Peyer's patch (tissue), 4 donors: Measurements from ENCODE around the gene DOK6.

Experiments
- CTCF ChIP-seq, 6 experiments: fragments of 450-650 bp in 4 of 6; fragments of 200-600 bp in 2 of 6; sonication (generic) in 1 of 6; IDR thresholded peaks; one replicate each; pipeline ENCODE4 v1.5.1; 2017 to 2019; ENCODE audit warnings: antibody characterized with exemption in 6 of 6, mild to moderate bottlenecking in 3 of 6, moderate library complexity in 1 of 6
- POLR2A ChIP-seq, 2 donors: fragments of 450-650 bp; IDR thresholded peaks; one replicate each; pipeline ENCODE4 v1.5.1; 2017; ENCODE audit warnings: antibody characterized with exemption in 2 of 2, mild to moderate bottlenecking in 2 of 2, moderate library complexity in 2 of 2

DNA sequence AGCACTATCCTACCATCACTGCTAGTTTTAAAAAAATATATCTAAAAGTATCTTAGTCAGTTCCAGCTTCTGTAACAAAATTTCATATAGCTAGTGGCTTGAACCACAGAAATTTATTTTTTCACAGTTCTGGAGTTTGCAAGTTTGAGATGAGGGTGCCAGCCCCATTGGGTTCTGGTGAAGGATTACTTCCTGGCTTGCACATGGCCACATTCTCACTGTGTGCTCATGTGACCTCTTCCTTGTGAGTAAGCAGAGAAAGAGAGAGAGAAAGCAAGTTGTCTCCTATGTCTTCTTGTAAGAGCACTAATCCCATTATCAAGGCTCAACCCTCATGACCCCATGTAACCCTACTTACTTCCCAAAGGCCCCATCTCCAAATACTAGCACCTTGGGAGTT, 158.9 kb downstream of the DOK6 start:
- TF ChIP-seq CTCF (IDR thresholded peaks at IDR 0.05) (no peak), POLR2A (IDR thresholded peaks at IDR 0.05) (no peak)
